Endometrial microvascular endothelial cells (primary cell): ENCODE measurements around the gene ORC3. TPM values are rescaled to one million over a fixed set of nuclear protein-coding genes. Genes with fewer than 3 reads are reported as not detected.
"Not testable (repeated sequence)": the region's sequence is repeated elsewhere in the genome, so short reads cannot be mapped to it uniquely, and the experiment has no call there.

ENCODE experiments used
- in situ Hi-C: cut with HindIII; loops from 2 replicates; pipeline ENCODE4 v1.10.0; 2017; ENCODE audit warnings: low sequenced_read_pairs, low pct_unique_long_range_greater_than_20kb; ENCODE audit errors: inconsistent ontology term
- total RNA-seq: library from RNA; depleted of rRNA; stranded (reverse); fragments of >200 nt; gene quantifications from one replicate; pipeline ENCODE4 v1.2.3, GENCODE V29; 2015; ENCODE audit errors: inconsistent ontology term

ORC3 gene
- total RNA-seq, 1 donor from 2014 or later: 21.6 TPM

DNA sequence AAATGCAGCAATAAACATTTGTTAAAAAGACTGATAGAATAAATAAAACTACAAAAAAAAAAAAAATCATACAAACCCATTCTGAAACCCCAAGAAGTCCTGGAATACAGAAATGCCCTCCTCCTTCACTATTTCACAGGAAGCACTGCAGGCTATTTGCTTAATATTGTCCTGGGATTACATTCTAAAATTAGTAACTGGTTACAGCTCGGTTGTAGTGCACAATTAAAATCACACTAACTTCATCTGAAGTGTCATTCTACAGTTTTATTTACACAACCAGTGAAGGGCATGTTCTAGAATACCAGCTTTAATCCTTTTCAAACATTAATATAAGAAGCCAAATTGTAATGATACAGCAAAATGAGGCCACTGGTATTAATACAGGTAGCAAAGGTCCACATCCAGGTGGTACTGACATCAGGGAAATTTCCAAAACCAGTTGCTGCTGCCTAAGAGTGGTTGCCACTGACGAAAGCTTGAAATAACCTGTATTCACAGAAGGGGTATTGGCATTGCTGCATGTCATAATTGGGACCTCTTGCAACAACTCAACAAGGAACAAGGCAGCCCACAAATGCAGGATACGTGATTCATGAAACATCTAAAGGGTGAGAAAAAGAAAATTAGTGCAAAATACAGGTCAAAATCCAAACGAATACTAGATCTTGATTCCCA is 85.2 kb downstream of the ORC3 start:
- in situ Hi-C loops: no loop called here

DNA sequence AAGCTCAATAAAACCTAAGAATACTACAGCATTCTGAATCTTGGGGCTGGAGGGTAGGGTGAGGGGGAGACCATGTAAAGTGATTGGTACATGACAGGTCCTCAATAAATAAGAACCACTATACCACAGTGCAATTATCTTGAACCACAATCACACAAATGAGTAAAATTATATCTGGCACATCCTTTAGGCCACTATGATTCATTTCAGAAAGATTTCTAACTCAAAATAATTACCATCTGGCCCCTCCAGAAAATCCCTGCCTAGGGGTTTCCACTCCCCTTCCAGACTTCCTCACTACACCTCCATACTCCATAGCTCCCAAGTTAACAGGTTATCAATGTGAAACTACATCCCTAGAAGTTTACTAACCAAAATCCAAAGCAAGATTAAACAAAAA is 92.4 kb downstream of the ORC3 start:
- in situ Hi-C loops: no loop called here

DNA sequence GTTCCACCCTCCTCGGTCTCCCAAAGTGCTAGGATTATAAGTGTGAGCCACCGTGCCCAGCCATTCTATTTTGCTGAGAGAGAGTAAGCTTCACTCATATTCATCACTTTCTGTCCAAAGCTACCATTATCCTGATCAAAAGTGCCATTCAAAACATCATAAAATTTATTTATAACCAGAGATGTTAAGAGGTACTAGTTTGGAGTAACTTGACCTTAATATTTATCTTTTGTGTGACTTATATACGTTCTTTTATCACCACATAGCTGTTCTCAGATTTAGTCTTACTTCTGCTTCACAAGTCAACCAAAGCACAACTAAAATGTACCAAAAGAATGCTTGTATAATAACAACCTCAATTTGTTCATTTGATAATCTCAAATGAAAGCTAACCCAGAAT is 94.0 kb downstream of the ORC3 start:
- in situ Hi-C loops: no loop called here

DNA sequence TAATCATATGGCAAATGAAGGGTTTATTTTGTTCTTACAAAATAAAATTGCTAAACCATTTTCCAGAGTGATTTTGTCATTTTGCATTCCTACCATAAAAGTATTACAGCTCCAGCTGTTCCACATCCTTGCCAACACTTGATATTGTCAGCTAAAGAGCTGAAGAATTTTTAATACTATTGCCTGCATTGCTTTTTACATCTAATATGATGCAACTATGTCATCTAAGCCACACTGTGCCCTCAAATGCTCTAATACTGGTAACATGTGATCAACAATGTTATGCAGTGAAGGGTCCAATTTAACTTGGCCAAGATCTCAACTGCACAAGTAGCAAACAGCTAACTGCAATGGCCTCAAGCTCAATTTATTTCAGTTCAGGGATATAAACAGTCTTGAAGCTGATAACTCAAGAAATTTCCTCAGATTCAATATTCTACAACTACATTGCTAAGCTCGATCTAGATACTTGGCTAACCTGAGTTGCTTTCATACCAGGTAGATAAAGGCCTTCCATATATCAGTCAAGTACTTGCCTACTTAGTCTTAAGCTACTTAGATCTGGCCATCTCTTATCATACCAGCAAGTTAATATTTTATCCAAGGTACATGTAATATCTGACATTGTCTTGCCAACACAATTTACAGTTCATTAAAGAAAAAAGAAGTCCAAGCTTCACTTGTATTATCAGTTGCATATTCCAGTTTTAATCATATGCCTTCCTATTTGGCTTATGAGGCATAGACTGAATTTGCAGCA is 95.1 kb downstream of the ORC3 start:
- in situ Hi-C loops: no loop called here

DNA sequence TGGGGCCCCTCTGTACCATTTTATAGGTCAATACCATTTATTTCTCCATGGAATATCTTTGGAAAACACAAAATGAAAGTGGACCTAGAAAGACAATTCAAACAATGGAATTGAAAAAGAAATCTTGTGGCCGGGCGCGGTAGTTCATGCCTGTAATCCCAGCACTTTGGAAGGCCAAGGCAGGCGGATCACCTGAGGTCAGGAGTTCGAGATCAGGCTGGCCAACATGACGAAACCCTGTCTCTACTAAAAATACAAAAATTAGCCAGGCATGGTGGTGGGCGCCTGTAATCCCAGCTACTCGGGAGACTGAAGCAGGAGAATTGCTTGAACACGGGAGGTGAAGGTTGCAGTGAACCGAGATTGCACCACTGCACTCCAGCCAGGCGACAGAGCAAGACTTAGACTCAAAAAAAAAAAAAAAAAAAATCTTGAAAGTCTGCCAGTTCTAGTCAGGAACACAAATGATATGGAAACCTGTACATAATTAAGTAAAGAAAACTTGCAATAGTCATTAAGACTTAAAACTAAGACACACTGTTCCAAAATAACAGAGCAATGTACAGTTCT is 96.8 kb downstream of the ORC3 start:
- in situ Hi-C loops: not testable (repeated sequence)

DNA sequence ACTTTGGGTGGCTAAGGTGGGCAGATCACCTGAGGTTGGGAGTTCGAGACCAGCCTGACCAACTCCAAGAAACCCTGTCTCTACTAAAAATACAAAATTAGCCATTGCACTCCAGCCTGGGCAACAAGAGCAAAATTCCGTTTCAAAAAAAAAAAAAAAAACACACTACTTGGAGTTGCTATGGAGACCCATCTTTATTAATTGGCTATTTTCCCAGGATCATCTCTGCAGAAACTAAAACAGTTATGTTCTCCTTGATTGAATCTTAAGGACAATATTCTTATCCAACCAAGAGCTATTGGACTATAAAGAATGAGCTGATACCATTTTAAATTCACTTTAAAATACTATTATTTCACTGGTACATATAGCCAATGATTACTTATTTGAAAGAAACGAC is 97.4 kb downstream of the ORC3 start:
- in situ Hi-C loops: no loop called here

DNA sequence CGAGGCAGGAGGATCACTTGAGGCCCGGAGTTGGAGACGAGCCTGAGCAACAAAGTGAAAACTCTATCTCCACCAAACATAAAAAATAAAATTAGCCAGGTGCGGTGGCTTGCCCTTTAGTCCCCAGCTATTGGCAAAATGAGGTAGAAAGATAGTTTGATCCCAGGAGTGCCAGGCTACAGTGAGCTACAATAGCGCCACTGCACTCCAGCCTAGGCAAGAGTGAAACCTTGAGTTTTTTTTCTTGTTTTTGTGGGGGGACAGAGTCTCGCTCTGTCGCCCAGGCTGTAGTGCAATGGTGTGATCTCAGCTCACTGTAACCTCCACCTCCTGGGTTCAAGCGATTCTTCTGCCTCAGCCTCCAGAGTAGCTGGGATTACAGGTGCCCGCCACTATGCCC is 98.0 kb downstream of the ORC3 start:
- in situ Hi-C loops: not testable (repeated sequence)

DNA sequence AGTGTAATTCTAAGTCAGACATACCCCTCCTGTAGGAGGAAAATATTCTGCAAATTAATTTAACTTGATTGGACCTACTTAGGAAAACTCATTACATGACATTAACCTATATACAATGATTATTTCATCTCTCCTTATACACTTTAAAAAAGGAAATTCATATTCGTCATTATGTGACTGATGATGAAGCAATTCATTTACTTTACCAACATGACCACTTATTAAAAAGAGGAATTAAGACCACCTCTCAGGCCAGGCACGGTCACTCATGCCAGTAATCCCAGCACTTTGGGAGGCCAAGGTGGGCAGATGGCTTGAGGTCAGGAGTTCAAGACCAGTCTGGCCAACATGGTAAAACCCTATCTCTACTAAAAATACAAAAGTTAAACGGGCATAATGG is 100.5 kb downstream of the ORC3 start:
- in situ Hi-C loops: no loop called here

DNA sequence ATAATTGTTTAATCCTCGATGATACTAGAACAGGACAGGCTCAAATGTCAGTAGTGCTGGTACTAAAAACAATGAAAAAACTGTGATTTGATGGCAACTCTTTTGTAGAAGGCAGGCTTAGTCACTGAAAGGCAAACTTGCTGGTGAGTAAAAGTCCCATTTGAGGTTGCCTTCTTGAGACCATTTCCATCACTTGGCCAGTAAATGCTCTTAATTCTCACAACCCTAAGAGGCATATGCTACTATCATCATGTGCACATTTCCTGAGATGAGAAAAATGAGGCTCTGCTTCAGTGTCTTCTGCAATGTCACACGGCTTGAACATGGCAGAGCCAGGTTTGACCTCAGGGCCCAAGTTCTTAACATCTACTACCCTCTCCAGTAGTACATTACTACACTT is 102.2 kb downstream of the ORC3 start:
- in situ Hi-C loops: no loop called here

DNA sequence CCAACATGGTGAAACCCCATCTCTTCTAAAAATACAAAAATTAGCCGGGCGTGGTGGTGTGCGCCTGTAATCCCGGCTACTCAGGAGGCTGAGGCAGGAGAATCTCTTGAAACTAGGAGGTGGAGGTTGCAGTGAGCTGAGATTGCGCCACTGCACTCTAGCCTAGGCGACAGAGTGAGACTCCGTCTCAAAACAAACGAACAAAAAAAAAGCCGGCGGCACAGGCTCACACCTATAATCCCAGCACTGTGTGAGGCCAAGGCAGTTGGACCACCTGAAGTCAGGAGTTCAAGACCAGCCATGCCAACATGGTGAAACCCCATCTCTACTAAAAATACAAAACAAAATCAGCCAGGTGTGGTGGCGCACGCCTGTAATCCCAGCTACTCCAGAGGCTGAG is 106.9 kb downstream of the ORC3 start:
- in situ Hi-C loops: not testable (repeated sequence)

DNA sequence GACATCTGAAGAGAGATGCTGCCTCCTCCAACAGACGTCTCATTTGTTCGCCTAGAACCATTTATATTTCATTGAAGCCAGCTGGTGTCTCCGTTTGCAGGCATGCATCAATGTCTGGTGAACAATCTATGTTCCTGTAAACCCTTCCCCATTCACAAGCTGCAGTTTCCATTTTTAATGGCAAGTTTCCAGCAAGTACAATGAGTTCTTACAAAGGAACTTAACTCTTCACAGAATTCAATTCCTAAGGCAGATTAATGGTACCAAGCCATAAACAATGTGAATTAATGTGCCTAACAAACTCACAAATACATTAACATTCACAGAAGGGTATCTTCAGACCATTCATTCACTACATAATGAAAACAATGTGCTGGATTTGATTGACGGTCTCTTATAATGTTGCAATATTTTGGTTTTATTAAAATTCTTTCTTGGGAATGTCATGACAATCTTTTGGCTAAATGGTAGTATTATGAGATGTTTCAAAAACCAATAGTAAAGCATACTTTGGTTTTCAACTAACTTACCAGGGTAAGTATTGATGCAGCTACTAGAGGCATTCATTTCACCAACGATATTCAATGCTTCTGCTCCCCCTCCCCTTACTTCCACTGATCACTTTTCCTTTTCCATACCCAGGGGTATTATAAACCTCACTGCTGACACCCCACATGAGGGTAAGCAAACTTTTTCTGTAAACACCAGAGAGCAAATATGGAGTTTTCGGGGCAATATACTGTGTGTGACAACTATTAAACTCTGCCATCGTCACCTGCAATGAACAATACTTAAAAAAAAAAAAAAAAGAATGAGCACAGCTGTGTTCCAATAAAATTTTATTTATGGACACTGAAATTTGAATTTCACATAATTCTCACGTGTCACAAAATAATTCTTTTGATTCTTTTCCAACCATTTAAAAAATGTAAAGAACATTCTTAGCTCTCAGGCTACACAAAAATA is 107.9 kb downstream of the ORC3 start:
- in situ Hi-C loops: no loop called here

DNA sequence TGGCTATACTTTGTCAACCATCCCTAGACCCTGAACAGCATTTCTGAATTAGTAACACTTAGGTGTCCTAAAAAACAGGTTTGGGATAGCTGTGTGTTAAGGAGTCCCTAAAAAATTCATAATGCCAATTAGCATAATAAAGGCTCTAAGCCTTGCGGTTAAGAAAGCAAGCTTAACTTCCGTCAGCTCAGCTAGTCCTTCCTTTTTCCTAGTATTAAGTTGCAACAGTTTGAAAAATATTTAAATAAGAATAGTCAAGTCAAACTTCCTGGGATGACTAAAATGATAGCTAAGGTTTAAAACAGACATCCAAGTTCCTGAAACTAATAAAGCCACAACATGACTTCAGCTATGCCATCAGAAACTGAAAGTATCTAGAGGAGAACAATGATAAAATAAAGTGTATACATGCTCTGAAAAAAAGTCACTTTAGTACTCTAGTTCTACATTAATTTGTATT is 108.6 kb downstream of the ORC3 start:
- in situ Hi-C loops: no loop called here

DNA sequence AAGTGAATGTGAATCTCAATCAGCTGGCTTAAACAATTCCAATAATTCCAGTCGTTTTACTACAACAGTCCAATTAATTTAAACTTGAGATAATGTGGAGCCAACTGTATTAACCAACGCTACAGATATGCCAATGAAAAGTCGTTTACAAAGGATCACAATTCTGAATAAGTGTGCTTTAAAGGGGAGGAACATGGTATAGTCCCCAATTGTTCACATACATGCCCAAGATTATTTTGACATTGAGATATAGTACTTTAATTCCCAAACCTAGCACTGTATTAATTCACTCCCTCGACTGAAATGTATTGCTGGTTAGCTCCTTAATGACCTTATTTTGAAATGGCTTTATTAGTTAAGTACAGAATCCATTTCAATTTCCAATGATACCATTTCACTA is 109.6 kb downstream of the ORC3 start:
- in situ Hi-C loops: no loop called here

DNA sequence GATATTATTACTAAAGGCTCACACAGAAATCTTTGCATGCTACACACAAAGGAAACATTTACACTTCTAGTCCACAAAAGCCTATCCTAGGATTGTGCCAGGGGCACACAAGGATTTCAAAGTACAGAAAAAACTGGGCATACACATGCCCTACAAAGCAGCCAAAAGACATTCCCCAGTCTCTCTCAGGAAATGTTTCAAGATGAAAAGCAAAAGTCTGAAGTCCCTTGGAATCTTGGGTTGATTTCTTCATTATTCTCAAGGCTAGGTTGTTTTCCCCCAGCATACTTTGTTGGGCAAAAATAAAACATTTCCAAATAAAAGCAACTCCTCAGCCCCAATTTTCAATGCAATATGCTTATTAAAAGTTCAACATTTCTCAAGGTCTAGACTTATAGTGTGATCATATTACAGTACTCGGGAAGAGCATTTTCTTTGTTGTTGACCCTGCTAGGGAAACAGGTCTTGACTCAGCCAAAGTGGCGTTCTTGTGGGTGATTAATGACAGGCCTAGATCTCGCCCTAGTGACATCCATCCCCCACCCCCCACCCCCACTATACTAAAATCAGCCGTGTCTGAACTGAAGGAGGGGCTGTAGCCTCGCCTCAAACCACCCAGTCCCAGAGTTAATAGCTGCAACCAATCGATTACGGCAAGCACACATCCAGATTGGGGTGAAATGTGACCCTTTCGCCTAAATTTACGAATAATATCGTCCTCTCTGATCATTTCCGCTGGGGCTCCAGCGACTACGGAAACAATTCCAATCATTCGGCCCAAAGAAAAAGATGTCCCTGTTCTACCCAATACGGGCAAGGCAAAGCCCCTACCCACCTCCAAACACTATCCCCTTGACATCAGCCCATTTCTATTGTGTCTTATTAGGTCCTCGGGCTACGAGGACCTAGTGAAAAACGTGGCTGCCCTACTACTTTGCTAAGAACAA is 110.7 kb downstream of the ORC3 start:
- in situ Hi-C loops: no loop called here

DNA sequence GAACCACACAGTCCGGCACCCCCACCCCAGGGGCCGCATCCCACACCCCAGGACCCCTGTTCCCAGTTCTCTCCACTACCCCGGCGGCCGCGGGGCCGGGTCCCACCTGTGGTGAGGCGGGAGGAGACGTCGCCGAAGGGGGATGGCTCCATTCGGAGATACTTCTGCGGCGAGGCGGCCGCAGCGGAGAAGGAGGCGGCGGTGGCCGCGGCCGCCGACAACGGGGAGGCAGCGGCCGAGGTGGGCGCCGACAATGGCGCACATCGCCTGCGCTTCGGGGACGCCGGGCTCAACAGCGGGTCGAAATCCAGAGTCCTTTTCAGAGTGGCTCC is 111.4 kb downstream of the ORC3 start:
- in situ Hi-C loops: no loop called here

DNA sequence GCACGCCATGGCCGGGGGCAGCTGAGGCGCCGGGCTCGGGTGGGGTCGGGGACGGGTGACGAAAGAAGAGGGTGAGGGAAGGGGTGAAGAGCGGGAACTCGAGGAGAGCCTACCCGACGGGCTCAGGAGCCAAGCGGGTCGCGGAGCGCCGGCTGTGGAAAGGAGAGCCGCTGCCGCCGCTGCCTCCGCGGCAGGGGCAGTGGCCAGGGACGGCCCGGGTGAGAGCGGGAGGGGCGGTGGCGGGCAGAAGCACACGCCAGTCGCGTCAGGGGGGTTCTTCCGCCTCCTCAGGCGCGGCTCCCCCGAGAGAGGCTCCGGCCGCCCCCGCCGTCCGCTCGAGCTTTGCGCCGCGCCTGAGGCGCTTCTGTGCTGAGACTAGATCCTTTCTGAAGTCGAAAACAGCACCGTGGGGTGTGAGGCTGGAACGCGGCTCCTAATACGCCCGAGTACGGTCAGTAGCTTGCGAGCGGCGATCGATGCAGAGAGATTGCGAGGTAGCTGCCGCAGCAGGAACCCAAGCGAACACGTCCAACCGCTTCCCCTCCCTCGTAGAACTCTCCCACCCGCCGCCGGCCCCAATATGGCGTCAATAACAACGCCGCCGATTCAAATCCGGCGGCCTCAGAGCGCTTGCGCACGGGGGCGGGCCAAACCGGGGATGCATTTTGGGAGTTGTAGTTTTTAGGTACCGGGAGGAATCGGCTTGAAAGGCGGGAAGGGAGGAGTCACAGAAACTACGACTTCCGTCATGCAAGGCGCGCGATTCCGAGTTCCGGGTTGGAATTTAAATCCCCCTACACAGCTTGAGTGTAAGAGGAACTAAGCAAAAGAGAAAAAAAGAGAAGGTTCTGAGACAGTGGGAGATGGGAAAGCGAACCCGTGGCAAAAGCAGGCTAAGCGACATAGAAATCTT is 112.0 kb downstream of the ORC3 start, which contains the start of gene AKIRIN2:
TSS of gene AKIRIN2 (minus strand) at position 558 of the 913 bp plus-strand sequence. CDS start at position 9, 549 bp downstream.
- in situ Hi-C loops: no loop called here

DNA sequence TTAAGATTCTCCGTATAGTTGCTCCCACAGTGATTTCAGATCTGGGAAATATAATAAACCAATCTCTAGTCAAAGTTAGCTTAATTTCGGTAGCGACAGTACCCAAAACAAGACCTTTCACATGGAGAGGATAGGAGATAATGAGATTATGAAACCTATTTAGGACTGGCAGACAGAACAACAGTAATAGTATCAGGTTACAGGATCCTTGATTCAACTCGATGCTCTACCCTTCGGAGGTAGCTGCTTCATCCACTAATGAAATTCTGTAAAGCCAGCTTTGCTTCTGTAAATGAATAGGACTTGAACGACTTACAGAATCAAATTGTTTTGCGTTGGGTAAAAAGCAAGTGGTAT is 112.6 kb downstream of the ORC3 start:
- in situ Hi-C loops: no loop called here
